Adrenal gland (tissue), 5 donors: Measurements from ENCODE around the gene USP8.

Source experiments
- CTCF ChIP-seq, 6 experiments: fragments of 450-650 bp in 4 of 6; fragments of 200-600 bp in 2 of 6; sonication (generic) in 1 of 6; IDR thresholded peaks; 1 replicate in 5 of 6; 2 replicates in 1 of 6; pipeline versions ENCODE4 v1.5.1 to v1.8.0; 2016 to 2021; ENCODE audit warnings: antibody characterized with exemption in 6 of 6, mild to moderate bottlenecking in 2 of 6, moderate library complexity in 1 of 6
- POLR2A ChIP-seq, 2 donors: fragments of 450-650 bp; IDR thresholded peaks; one replicate each; pipeline ENCODE4 v1.6.1; 2017; ENCODE audit warnings: antibody characterized with exemption in 2 of 2, mild to moderate bottlenecking in 2 of 2, moderate library complexity in 1 of 2
- donor health status: DM: no; HTN: no; CAD: no.

GRCh38 chr15:50415752-50416404 lies 8.3 kb upstream of the USP8 start:
- TF ChIP-seq POLR2A (IDR thresholded peaks at IDR 0.05): no peak
- no peak for TF ChIP-seq CTCF (IDR thresholded peaks at IDR 0.05)
